Memory B cell (primary cell): ENCODE measurements around the gene OR2L3.
"Not testable (repeated sequence)": the region's sequence is repeated elsewhere in the genome, so short reads cannot be mapped to it uniquely, and the experiment has no call there.

ENCODE experiments used
- ATAC-seq: fragments of 150-1000 bp; cut with Tn5 transposase; 2 replicates; pipeline ENCODE4 v1.10.0; 2021; ENCODE audit warnings: low read depth, mild to moderate bottlenecking, moderate library complexity
- DNase-seq, 2 donors: peaks; one replicate each; pipeline ENCODE4 v3.0.0; 2022; ENCODE audit warnings: low spot score in 2 of 2
- H3K27ac Mint-ChIP-seq: one replicate; pipeline ENCODE4 v1.8.0; 2022; ENCODE audit warnings: mild to moderate bottlenecking, moderate library complexity, mixed read lengths
- H3K27me3 Mint-ChIP-seq: one replicate; pipeline ENCODE4 v1.8.0; 2022; ENCODE audit warnings: mixed read lengths
- H3K36me3 Mint-ChIP-seq: one replicate; pipeline ENCODE4 v1.8.0; 2022; ENCODE audit warnings: mild to moderate bottlenecking, mixed read lengths
- H3K4me1 Mint-ChIP-seq: one replicate; pipeline ENCODE4 v1.8.0; 2022; ENCODE audit warnings: mixed read lengths
- H3K4me3 Mint-ChIP-seq: one replicate; pipeline ENCODE4 v1.8.0; 2022; ENCODE audit warnings: mild to moderate bottlenecking, moderate library complexity, mixed read lengths
- H3K9me3 Mint-ChIP-seq: one replicate; pipeline ENCODE4 v1.8.0; 2022; ENCODE audit warnings: mixed read lengths

OR2L3 gene

GRCh38 chr1:248046536-248046935 is at the start of gene OR2L3:
Gene OR2L3, plus strand, starts transcription at chr1:248046836. Its CDS starts 13,846 bp downstream, at chr1:248060682.
- Mint-ChIP-seq H3K36me3 (no peaks in the 10 kb centered on the region), H3K27me3 (no peaks in the 10 kb centered on the region), H3K27ac (no peak within 1 kb of the TSS), H3K9me3 (peaks cover 9% of the 10 kb centered on the region), H3K4me3 (no peak within 1 kb of the TSS), H3K4me1 (no peaks in the 10 kb centered on the region)
- no peak for DNase-seq
- no peak for ATAC-seq

- Mint-ChIP-seq H3K4me1 (no peaks in the 10 kb centered on the region), H3K27me3 (peaks cover 3% of the 10 kb centered on the region), H3K9me3 (peaks cover 7% of the 10 kb centered on the region), H3K27ac (no peak overlapping the region), H3K36me3 (peaks cover 5% of the 10 kb centered on the region), H3K4me3 (no peak overlapping the region)
- no peak for DNase-seq
- ATAC-seq: no peak
These were observed 47.8 kb upstream of the OR2L3 start for GRCh38 chr1:247998811-247999210.

- Mint-ChIP-seq H3K4me1 (no peaks in the 10 kb centered on the region), H3K9me3 (peaks cover 7% of the 10 kb centered on the region), H3K36me3 (peaks cover 5% of the 10 kb centered on the region), H3K27ac (no peak overlapping the region), H3K27me3 (peaks cover 3% of the 10 kb centered on the region), H3K4me3 (no peak overlapping the region)
- ATAC-seq: no peak
- no peak for DNase-seq
These were observed 46.5 kb upstream of the OR2L3 start for GRCh38 chr1:248000169-248000568.

- DNase-seq: no peak
- Mint-ChIP-seq H3K36me3 (peaks cover 6% of the 10 kb centered on the region), H3K4me3 (no peak overlapping the region), H3K27ac (no peak overlapping the region), H3K9me3 (peaks cover 23% of the 10 kb centered on the region), H3K27me3 (peaks cover 5% of the 10 kb centered on the region), H3K4me1 (no peaks in the 10 kb centered on the region)
- no peak for ATAC-seq
These were observed 38.9 kb upstream of the OR2L3 start for GRCh38 chr1:248007778-248008177.

- Mint-ChIP-seq H3K27ac (no peak overlapping the region), H3K4me1 (no peaks in the 10 kb centered on the region), H3K4me3 (no peak overlapping the region), H3K27me3 (peaks cover 2% of the 10 kb centered on the region), H3K36me3 (peaks cover 2% of the 10 kb centered on the region), H3K9me3 (peaks cover 18% of the 10 kb centered on the region)
- ATAC-seq (no peak), DNase-seq (no peak)
These were observed 37.0 kb upstream of the OR2L3 start for GRCh38 chr1:248009681-248010080.

GRCh38 chr1:248013229-248013710 is 33.4 kb upstream of the OR2L3 start, which contains the start of gene OR2L5:
Gene OR2L5, plus strand, starts transcription at chr1:248013660. Its CDS starts 8,288 bp downstream, at chr1:248021948.
- Mint-ChIP-seq H3K4me1 (no peaks in the 10 kb centered on the region), H3K4me3 (no peak within 1 kb of the TSS), H3K36me3 (peaks cover 2% of the 10 kb centered on the region), H3K9me3 (peaks cover 19% of the 10 kb centered on the region), H3K27me3 (no peaks in the 10 kb centered on the region), H3K27ac (no peak within 1 kb of the TSS)
- ATAC-seq (no peak), DNase-seq (no peak)

- no peaks in the 10 kb centered on the region for H3K36me3 Mint-ChIP-seq
- H3K4me3 Mint-ChIP-seq: no peak overlapping the region
- H3K9me3 Mint-ChIP-seq: peaks cover 7% of the 10 kb centered on the region
- no peaks in the 10 kb centered on the region for H3K4me1 Mint-ChIP-seq
- no peaks in the 10 kb centered on the region for H3K27me3 Mint-ChIP-seq
- DNase-seq (no peak), ATAC-seq (no peak)
- no peak overlapping the region for H3K27ac Mint-ChIP-seq
These were observed 30.8 kb upstream of the OR2L3 start for GRCh38 chr1:248015803-248016202.

- DNase-seq (no peak), ATAC-seq (no peak)
- no peak within 1 kb of the TSS for H3K4me3 Mint-ChIP-seq
- peaks cover 1% of the 10 kb centered on the region for H3K27me3 Mint-ChIP-seq
- H3K4me1 Mint-ChIP-seq: no peaks in the 10 kb centered on the region
- no peak within 1 kb of the TSS for H3K27ac Mint-ChIP-seq
- H3K9me3 Mint-ChIP-seq: peaks cover 5% of the 10 kb centered on the region
- H3K36me3 Mint-ChIP-seq: peaks cover 4% of the 10 kb centered on the region
These were observed 16.9 kb upstream of the OR2L3 start, which contains the start of gene OR2L2 for GRCh38 chr1:248029770-248030169. Gene OR2L2, plus strand, starts transcription at chr1:248030070. Its CDS starts 8,198 bp downstream, at chr1:248038268.

- Mint-ChIP-seq H3K27ac (no peak overlapping the region), H3K36me3 (no peaks in the 10 kb centered on the region), H3K4me1 (no peaks in the 10 kb centered on the region), H3K9me3 (peaks cover 9% of the 10 kb centered on the region), H3K27me3 (no peaks in the 10 kb centered on the region), H3K4me3 (no peak overlapping the region)
- DNase-seq (no peak), ATAC-seq (no peak)
These were observed 1.4 kb upstream of the OR2L3 start for GRCh38 chr1:248045209-248045608.

- Mint-ChIP-seq H3K9me3 (peaks cover 9% of the 10 kb centered on the region), H3K4me1 (no peaks in the 10 kb centered on the region), H3K36me3 (no peaks in the 10 kb centered on the region), H3K27ac (no peak overlapping the region), H3K27me3 (no peaks in the 10 kb centered on the region), H3K4me3 (no peak overlapping the region)
- DNase-seq (no peak), ATAC-seq (no peak)
These were observed 372 bp downstream of the OR2L3 start for GRCh38 chr1:248047008-248047407.

GRCh38 chr1:248054671-248055070 is 8.0 kb downstream of the OR2L3 start:
- peaks cover 19% of the 10 kb centered on the region for H3K9me3 Mint-ChIP-seq
- no peaks in the 10 kb centered on the region for H3K4me1 Mint-ChIP-seq
- H3K27ac Mint-ChIP-seq: no peak overlapping the region
- H3K4me3 Mint-ChIP-seq: no peak overlapping the region
- DNase-seq: no peak
- peaks cover 1% of the 10 kb centered on the region for H3K27me3 Mint-ChIP-seq
- ATAC-seq: no peak
- peaks cover 1% of the 10 kb centered on the region for H3K36me3 Mint-ChIP-seq

- H3K4me3 Mint-ChIP-seq: no peak overlapping the region
- peaks cover 19% of the 10 kb centered on the region for H3K9me3 Mint-ChIP-seq
- H3K27ac Mint-ChIP-seq: no peak overlapping the region
- no peak for ATAC-seq
- H3K27me3 Mint-ChIP-seq: peaks cover 1% of the 10 kb centered on the region
- H3K4me1 Mint-ChIP-seq: no peaks in the 10 kb centered on the region
- peaks cover 1% of the 10 kb centered on the region for H3K36me3 Mint-ChIP-seq
- DNase-seq: no peak
These were observed 8.6 kb downstream of the OR2L3 start for GRCh38 chr1:248055261-248055660.

GRCh38 chr1:248065071-248065470 is 18.4 kb downstream of the OR2L3 start:
- Mint-ChIP-seq H3K36me3 (no peaks in the 10 kb centered on the region), H3K4me1 (no peaks in the 10 kb centered on the region), H3K9me3 (peaks cover 2% of the 10 kb centered on the region), H3K27me3 (no peaks in the 10 kb centered on the region), H3K27ac (no peak overlapping the region), H3K4me3 (no peak overlapping the region)
- DNase-seq (no peak), ATAC-seq (no peak)

- Mint-ChIP-seq H3K4me1 (no peaks in the 10 kb centered on the region), H3K36me3 (no peaks in the 10 kb centered on the region), H3K27ac (no peak overlapping the region), H3K9me3 (peaks cover 4% of the 10 kb centered on the region), H3K4me3 (no peak overlapping the region), H3K27me3 (no peaks in the 10 kb centered on the region)
- DNase-seq: no peak
- ATAC-seq: no peak
These were observed 19.0 kb downstream of the OR2L3 start for GRCh38 chr1:248065604-248066003.

GRCh38 chr1:248083864-248084263 is 37.2 kb downstream of the OR2L3 start:
- not testable (repeated sequence) for H3K4me1 Mint-ChIP-seq, ATAC-seq, H3K9me3 Mint-ChIP-seq, H3K4me3 Mint-ChIP-seq, DNase-seq, H3K36me3 Mint-ChIP-seq, H3K27ac Mint-ChIP-seq, H3K27me3 Mint-ChIP-seq
